Measurements from ENCODE around the gene RAPGEF2.

RAPGEF2 gene

DNA sequence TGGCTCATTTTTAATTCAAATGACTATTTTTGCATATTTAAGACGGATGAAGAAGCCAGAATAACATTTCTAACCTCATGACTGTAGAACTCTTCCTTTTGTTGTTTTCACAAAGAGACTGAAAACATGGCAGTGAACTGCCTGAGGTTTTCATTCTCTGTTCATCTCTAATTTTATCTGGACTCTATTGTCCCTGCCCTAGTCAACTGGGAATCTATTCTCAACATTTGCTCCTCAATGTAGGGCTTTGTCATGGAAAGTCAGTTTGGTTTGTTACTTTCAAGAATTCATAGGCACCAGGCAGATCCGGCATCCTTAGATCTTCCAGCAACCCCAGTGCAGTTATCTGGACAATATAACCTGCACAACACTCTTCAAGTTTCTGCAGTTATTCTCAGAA is 277.0 kb downstream of the RAPGEF2 start:
- DNase-seq: no peak

GRCh38 chr4:159382856-159383561 is 280.1 kb downstream of the RAPGEF2 start:
- no peak for DNase-seq

DNA sequence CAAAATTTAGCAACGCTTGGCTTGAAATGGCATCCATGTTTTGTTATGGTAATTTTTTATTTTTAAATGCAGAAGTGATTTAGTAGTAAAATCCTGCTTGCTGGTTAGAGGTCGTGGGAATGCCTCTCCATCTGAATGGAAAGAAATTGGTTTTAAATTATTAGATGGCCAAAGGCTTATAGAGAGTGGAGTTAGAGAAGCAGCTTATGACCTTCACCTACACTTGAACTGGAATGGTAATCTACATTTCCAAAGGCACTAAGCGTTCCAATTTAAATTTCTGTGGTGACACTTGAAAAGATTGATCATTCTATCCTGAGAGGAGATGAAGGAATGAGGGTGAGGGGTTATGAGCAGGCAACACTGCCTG is 280.7 kb downstream of the RAPGEF2 start:
- DNase-seq: no peak

GRCh38 chr4:159384017-159384416 is 281.1 kb downstream of the RAPGEF2 start:
- no peak for DNase-seq

- DNase-seq: no peak
Observed at GRCh38 chr4:159384632-159385031, 281.8 kb downstream of the RAPGEF2 start.

GRCh38 chr4:159386620-159387019 is 283.7 kb downstream of the RAPGEF2 start:
- no peak for DNase-seq

- DNase-seq: no peak
Observed at GRCh38 chr4:159389756-159390155, 286.9 kb downstream of the RAPGEF2 start.

DNA sequence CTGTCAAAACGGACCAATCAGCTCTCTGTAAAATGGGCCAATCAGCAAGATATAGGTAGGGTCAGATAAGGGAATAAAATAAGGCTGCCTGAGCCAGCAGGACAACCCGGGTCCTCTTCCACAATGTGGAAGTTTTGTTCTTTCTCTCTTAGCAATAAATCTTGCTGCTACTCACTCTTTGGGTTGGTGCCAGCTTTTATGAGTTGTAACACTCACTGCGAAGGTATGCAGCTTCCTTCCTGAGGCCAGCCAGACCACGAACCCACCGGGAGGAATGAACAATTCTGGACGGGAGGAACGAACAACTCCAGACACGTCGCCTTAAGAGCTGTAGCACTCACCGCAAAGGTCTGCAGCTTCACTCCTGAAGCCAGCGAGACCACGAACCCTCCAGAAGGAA is 287.8 kb downstream of the RAPGEF2 start:
- DNase-seq: no peak

- DNase-seq: no peak
Observed at GRCh38 chr4:159395693-159396092, 292.8 kb downstream of the RAPGEF2 start.

DNA sequence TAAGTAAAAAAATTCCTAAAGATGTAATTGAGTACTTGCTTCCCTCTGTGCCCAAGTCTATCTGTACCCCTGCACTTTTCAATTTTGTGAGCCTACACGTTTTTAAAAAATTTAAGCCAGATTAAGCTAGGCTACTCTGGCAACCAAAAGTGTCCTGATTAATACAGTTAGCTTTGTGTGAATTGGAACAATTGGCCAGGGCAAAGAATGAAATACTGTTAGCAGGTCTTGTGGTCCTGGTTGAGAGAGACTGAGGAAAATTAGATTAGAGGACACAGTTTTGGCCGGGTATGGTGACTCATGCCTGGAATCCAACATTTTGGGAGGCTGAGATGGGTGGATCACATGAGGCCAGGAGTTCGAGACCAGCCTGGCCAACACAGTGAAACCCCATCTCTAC is 293.3 kb downstream of the RAPGEF2 start:
- no peak for DNase-seq

- no peak for DNase-seq
Observed at GRCh38 chr4:159398236-159398638, 295.4 kb downstream of the RAPGEF2 start.

DNA sequence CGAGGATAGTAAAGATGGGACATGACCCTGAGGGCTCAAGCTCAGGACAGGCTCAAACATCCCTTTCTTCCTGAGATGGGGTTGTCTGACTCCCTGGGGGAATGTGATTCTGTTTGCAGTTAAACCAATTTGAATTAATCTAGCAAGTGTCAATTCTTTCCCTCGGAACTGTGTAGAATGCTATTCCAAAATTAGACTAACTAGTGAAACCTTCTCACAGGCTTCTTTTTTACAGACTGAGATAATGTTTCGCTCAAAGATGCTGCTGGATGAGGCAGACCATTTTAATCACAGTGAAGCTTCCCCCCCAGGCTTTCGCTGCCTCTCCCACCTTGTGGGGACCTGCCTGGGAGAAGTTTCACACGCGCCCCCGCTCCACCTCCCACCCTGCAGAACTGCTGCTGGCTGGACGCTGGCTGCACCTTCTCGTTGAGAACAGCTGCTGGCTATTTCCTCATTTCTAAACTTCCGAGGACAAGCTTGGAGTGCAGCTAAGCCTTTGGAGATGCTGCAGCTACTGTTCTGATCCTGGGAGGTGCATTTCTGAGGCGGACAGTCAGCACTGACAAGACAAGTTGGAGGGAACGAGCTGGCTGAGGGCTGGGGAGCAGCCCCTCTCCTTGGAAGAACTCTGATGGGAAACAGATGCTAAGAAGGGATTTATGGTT is 297.8 kb downstream of the RAPGEF2 start:
- peak; percentile 57 for DNase-seq

DNA sequence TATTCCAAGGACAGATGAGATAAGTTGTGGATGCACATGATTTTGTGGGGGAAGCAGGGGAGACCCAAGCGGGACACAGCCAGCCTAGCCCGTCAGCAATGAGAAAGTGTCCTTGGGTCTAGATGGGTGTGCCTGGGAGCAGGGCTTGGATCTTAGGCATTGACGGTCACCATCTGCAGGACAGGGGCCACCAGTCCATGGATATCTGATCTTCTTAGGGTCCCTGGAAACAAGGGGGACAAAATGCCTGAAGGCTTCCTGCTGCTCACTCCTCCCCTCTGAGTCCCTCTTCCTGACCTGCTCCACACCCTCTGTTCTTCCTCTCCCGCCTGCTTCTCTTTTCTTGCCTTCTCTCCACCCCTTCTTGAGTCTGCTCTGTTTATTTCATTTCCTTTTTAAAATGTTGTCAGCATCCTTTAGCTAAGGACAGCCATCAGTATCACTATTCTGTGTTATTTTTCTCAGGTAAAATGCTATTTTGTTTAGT is 298.4 kb downstream of the RAPGEF2 start:
- DNase-seq: no peak

GRCh38 chr4:159401791-159402380 is 299.0 kb downstream of the RAPGEF2 start:
- DNase-seq: no peak

Measured in right forelimb (tissue), 1 donor.